IPS DF 4.7 (cell line): ENCODE results near the gene SLC22A3.
"Not testable (repeated sequence)": the region's sequence is repeated elsewhere in the genome, so short reads cannot be mapped to it uniquely, and the experiment has no call there.

Experiments used
- DNase-seq: peaks from one replicate; pipeline ENCODE4 v3.0.0-alpha.2; 2013; ENCODE audit warnings: low spot score; ENCODE audit errors: extremely low read depth

The SLC22A3 gene

DNA sequence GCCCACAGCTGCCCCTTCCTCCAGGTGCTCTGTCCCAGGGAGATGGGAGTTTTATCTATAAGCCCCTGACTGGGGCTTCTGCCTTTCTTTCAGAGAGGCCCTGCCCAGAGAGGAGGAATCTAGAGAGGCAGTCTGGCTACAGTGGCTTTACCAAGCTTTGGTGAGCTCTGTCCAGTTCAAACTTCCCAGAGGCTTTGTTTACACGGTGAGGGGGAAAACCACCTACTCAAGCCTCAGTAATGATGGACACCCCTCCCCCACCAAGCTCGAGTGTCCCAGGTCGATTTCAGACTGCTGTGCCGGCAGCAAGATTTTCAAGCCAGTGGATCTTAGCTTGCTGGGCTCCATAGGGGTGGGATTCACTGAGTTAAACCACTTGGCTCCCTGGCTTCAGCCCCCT lies 25.4 kb downstream of the SLC22A3 start:
- not testable (repeated sequence) for DNase-seq

DNA sequence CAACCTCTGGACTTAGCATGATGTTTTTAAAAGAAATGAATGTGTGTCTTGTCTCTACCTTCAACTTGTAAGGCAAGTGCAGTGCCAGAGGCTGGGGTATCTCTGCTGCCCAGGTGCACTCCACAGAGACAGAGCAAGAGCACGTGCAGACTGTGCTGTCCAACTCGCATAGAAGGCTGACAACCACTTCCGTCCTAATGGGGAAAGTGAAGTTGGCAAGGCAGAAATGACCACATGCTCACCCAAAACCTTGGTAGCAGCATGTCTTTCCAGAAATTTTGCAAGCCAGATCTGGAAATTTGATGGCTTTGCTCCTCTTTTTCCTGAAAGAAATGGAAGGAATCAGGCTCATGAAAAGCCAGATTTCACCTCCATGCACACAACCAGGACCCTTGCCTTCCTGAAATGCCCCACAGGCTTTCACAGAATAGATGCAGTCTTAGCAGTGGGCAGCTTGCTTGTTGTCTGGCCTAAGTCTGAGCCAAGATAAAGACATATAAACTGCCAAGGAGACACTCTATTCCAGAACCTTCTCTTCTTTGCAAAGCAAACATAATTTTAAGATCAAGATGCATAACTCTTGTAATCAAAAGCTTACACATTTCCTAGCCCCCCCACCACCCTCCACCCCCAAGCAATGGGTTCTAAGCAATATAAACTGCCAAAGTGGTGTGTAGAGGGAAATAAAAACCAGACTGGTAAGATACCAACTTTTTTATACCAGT lies 26.8 kb downstream of the SLC22A3 start:
- no peak for DNase-seq

DNA sequence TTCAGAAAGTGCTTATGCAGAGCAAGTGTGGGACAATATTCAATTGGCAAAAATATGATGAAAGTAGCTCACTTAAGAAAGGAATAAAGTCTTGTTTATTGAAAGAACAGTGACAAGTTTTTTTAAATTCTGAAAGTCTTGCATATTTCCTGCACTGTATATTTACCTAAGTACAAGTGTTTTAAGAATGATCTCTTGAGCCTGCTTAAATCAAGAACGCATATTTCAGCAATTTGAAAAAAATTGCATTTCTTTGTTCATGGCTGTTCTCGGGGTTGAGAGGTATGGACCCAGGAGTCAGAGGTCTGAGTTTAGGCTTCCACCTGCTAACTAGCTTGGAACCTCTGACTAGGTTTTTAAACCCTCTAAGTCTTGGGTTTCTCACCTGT lies 27.4 kb downstream of the SLC22A3 start:
- no peak for DNase-seq

DNA sequence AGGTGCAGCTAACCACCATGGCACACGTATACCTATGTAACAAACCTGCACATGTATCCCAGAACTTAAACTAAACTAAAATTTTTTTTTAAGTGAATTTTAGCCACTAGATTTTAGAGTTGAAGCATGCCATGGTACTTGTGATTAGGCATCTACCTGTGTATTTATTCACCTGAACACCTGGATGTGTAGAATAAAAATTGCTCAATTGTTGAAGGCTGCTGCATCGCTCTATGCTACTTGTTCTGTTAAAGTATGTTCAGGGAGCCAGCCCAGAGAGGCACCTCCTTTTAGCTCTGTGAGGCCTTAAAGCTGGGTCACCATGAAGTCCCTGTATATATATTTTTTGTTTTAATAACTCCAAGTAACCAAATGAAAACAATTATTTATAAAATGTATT lies 28.3 kb downstream of the SLC22A3 start:
- no peak for DNase-seq

DNA sequence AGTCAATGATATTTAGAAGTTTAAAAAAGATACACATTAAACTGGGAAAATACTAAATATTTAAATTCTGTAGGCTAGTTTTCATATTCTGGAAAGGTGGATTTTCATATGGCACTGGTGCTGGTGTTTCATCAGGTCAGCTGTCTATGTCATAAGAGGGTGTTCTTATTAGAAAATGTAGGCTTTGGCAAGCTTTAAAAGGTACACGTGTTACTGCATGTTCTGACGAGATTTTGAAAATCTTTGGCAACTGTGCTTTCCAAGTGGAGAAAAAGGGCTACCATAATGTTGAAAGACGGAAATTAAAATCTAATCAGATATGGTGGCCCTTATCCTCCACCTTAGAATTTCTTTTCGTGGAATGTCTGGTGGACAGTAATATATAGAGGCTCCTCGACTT lies 30.0 kb downstream of the SLC22A3 start:
- DNase-seq: no peak

DNA sequence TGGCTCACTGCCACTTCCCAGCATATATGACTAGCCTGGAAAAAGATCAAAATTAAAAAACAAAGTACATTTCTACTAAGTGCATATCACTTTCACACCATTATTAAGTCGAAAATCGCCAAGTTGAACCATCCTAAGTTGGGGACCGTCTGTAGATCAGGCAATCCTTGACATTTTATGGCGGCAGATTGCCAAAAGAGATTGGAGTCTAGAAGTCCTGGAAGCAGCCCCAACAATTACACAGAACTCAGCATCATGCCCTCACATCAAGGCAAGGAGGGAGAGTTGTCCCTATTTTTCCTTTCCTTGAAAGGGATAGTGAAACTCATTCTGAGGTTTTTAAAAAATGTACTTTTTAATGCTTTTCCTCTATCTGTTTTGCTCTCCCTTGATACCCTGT lies 30.7 kb downstream of the SLC22A3 start:
- DNase-seq: no peak

DNA sequence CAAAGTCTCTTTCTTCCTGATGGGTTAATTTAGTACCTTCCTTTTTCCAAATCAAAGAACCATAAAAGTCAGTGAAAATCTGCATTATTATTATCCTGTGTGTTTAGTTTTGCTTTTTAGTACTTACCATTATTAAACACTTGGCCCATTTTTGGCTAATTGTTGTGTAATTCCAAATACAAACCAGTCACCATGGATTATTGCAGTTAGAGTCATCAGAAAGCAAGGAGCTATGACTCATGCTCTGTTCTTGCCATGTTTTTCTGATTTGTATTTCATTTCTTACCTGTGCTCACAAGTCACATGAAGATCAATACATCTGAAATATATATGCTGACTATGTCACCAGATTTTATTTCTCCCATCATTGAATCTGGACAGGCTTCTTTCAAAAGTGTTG lies 31.3 kb downstream of the SLC22A3 start:
- no peak for DNase-seq

DNA sequence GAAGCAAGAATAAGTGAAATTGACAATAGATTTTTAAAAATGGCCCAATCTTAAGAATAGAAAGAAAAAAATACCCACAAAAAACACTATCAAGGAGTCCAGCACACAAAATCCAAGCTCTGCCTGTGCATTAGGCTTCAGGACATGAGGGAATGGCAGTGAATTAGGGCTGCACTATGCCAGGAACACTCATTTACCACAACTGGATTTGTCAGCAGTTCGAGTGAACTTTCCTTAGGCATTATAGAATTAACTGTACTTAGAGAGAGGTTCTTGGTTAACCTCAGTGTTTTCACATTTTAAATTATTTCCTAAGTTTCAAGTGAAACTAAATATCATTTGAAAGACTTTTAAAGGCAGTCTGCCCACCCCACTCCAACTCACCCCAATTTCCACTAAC lies 34.8 kb downstream of the SLC22A3 start:
- DNase-seq: no peak

DNA sequence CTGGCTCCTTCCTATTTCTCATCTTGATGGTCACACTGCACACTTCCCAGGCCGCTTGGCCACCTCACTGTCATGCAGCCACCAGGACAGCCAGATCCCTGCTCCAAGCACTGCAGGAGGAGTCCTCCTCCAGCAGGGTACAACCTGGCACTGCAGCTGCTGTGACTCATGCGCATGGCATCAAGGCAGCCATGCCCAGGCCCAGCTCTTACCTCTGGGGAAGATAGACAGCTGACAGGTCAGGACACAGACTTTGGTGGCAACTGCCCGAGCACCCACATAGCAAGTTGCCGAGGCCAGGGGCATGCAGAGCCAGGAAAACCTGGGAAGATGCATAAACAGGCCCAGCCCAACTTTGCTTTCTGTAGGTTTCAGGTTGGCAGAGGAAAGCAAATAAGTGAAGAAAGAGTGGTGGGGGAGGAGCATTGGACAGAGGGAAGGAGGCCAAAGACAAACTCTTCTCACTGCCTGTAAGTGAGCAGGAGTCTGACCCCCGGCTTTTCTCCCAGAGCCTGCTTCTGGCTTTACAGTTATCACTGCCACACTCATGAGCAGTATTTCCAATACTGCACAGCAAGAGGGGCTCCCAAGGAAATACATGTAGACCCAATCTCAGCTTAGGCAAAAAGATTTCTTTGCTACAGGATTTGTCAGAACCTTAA lies 38.8 kb downstream of the SLC22A3 start:
- no peak for DNase-seq

DNA sequence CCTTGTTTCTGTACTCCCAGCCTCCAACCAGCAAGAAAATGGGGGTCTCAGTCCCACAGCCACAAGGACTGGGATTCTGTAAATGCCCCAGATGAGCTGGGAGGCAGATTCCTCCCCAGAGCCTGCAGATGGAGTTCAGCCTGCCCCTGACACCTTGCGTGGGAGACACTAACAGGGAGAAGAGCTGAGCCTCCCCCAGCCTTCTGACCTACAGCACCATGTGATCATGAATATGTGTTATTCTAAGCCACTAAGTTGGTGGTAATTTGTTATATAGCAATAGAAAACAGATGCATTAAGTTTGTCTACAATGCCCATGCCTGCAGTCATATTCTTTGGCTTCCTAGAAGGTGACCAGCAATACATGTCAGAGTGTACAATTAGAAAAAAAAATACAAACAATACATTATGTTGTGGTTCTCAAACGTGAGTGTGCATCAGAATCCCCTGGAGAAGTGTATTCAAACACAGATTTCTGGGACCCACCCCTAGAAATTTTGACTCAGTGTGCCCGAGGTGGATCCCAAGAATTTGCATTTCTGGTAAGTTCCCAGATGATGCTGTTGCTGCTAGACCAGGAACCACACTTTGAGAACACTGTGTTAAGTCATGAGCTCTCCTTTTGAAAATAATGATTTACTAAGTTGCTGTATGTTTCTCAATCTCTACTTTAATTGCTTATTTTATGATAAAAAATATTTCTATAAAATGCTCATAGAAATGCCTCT lies 39.9 kb downstream of the SLC22A3 start:
- no peak for DNase-seq

DNA sequence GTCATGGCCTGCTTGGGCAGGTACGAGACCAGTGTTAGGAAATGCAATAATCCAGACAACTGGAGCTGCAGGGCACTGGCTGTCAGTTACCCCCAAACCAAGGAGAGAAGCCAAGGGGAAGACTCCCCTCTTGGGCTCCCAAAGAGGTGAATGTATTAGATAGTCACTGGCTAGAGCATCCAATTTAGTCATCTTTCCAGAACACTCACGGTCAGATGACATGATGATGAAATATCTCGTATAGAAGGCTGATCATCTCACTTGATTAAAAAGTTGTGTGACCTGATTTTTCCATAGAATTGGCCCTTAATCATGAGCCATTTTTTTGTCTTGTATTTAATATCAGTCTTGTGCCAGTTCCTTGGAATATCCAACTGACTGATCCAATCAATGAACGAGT lies 40.7 kb downstream of the SLC22A3 start:
- DNase-seq: no peak

DNA sequence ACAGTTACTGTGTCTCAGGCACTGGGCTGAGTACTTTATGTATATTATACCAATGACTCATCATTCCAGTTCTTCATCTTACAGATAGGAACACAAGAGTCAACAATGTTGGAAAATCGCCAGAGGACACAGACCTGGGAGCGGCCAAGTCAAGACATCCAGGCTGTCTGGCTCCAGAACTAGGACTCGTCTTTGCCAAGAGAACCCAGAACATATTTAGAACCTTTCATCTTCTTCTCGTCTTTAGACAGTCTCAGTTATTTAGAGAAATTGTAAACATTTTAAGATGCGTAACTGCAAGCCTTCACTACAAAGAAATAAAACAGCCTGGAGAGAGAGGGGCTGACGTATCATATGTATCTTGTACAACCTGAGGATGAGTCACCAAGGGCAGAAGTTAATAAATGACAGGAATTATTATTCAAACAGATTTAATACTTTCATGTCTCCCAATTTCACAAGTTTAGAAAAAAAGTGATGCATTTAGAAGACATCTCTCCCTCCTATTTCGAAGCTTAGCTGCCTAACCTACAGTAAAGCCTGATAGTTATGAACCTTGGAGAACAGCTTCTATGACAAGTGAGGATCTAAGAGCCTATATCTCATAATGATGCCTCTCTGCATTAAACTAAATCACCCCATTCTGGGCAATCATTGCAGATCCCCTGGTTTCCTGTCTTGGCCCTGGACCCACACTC lies 43.4 kb downstream of the SLC22A3 start:
- DNase-seq: no peak

DNA sequence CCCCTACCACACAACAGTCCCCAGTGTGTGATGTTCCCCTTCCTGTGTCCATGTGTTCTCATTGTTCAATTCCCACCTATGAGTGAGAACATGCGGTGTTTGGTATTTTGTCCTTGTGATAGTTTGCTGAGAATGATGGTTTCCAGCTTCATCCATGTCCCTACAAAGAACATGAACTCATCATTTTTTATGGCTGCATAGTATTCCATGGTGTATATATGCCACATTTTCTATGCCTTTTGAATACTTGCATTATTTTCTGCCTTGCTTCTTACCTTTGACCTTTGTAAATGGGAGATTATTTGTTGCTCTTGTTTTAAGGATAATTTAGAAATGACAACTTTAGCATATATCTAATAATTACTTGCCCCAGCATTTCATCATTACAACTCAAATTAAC lies 45.3 kb downstream of the SLC22A3 start:
- not testable (repeated sequence) for DNase-seq

DNA sequence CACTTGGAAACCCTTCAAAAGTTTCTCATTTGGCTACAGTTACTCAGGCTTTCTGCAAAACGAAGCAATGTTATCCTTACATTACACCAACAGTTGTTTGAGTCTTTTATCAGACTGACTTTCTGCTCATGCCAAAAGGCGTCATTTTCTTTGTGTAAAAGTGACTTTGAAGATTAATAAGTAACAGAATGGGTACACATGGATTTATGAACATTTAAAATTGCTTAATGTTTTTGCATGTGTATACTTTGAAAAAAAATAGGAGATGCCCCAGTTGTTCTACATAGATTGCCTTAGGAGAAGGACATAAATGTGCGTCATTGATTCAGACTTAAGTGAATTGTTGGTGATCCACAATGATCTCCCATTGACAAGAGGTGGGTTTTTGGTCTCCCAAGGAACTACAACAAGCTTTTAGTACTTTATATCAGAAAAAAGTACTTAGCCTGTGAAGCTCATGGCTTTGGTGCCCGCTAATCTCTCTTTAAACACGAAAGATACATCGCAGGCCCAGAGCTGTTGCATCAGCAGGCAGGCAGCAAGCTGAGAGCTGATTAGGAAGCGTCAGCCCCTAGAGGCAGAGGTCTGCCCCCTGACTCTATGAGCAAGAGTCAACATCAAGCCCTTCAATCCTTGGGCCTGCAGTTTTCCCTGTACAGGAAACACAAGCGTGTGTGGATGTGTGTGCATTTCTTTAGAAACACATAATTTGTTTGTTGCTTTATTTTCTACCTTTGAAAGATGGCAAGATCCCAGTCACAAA lies 45.9 kb downstream of the SLC22A3 start:
- DNase-seq: peak; percentile 22

DNA sequence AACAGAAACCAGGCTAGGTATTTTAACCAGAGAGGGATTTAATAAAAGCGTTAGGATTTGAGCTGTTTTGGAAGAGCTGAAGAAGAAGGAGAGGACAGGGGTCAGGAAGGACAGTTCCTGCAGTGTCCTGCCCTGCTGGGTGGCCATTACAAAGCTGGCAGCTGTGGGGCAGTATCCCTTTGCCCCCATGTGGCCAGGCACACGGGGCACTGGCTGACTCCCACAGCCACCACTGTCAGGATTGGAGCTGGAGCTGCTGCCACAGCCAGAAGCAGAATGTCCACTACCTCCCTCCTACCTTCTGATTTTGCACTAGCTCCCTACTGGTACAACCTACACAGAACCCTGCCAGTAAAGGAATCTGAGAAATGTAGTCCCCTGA lies 46.5 kb downstream of the SLC22A3 start:
- DNase-seq: no peak

DNA sequence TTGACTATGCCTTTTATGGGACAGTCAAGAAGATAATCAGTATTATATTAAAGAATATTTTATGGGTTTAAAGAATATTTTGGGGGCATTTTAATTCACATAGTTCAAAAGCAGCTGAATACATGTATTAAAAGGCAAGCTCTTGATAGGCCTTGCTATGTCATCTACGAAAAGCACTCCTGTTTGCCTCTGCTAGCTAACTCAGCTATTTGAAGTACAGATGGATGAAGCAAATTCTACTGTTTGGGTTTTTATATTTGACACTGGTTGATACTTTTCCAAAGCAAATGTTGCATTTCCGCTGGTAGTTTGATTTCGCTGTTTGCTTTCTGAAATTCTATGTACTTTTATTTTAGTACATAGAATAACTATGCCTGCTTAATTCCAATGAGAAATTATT lies 47.0 kb downstream of the SLC22A3 start:
- no peak for DNase-seq

DNA sequence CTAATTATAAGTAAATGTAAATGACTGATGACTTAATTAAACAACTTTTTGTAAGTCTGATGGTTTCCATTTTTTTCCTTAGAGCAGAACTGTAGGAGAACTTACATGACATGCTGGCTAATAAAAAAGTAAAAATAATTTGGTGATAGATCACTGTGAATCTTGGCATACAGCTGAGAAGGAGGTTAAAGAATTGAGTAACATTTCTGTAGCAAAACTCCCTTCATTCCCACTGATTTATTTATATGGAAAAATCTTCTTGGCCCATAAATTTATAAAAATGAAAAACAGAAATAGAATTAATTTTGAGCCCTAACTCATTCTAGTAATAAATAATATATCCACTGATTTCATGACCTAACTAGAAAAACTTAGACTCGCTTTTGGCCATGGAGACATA lies 48.1 kb downstream of the SLC22A3 start:
- DNase-seq: no peak

DNA sequence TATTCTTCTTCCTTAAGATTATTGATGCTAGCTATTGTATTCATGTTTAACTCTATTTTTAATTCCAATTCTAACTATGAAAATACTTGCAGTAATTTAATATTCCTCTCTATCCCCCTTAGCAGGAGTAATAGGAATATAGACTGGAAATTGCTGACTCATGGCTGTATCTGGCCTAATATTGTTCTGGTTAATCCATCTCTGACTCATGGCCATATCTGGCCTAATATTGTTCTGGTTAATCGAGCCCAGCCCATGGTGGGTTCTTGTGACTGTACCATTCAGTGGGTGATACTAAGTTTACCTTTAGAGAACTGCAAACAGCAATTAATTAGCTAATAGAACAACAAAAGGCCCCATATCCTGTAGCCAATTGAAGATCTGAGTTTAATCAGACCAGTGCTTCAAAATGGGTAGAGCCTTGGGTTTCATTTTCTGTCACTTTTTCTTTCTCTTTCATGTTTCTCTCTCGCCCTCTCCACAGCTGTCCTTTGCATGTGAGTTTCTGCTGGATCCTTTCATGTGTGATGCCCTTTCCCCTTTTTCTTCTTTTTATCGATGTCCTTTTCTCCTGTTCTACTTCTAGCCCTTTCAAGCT lies 50.6 kb downstream of the SLC22A3 start:
- DNase-seq: no peak

DNA sequence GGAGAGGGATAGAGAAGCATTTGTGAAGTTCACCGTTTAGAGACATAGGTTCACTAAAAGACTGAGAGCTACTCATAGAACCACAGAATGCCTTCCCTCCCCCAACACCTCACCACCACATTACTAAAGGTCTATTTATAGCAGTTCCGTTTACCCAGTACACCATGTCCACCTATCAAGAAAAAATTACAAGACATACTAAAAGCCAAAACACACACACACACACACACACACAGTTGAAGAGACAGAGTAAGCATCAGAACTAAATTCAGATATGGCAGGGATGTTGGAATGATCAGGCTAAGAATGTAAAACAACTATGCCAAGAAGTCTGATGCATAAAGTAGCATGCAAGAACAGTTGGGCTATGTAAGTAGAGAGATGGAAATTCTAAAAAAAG lies 52.3 kb downstream of the SLC22A3 start:
- no peak for DNase-seq

DNA sequence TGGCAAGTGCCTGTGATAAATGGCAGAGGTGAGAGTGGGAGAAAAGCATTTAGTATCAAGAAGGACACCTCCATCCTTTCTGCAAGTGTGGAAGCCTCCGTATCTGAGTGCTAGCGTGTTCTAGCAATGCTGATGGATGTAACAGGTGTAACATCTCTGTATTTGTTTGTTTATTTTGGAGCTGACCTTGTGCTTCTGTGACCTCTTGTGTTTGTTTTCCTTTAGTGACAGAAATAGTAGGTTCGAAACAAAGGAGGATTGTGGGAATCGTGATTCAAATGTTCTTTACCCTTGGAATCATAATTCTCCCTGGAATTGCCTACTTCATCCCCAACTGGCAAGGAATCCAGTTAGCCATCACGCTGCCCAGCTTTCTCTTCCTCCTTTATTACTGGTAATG lies 60.4 kb downstream of the SLC22A3 start:
- no peak for DNase-seq

DNA sequence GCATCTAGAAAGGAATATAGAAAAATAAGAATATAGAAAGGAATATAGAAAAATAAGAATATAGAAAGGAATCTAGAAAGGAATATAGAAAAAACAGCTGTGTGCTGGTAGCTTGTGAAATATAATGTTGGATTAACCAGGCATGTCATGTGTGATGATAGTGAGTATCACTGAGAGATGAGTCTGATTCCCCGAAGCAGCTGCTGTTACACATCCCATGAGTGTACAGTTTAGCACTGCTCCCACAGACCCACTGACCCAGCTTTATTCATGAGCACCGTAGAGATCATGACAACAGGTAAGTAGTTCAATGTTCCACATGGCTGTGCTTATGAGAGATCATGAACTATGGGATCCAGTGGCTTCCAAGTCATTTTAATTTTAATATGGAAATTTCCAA lies 64.8 kb downstream of the SLC22A3 start:
- DNase-seq: no peak
